Esophagus squamous epithelium (tissue), 4 donors: ENCODE measurements around the gene FLT3LG.

Experiments
- POLR2A ChIP-seq, 4 donors: fragments of 450-650 bp; IDR thresholded peaks; one replicate each; pipeline ENCODE4 v1.6.1; 2017; ENCODE audit warnings: antibody characterized with exemption in 4 of 4, mild to moderate bottlenecking in 4 of 4, moderate library complexity in 3 of 4
- TF ChIP-seq, protein P1 (sequence below), 6 experiments: fragments of 450-650 bp in 4 of 6; fragments of 200-600 bp in 2 of 6; sonication (generic) in 2 of 6; IDR thresholded peaks; one replicate each; pipeline ENCODE4 v1.5.1; 2016 to 2019; ENCODE audit warnings: antibody characterized with exemption in 6 of 6, mild to moderate bottlenecking in 4 of 6, moderate library complexity in 4 of 6

GRCh38 chr19:49520705-49521319 lies 46.8 kb downstream of the FLT3LG start:
- TF ChIP-seq, protein P1, sequence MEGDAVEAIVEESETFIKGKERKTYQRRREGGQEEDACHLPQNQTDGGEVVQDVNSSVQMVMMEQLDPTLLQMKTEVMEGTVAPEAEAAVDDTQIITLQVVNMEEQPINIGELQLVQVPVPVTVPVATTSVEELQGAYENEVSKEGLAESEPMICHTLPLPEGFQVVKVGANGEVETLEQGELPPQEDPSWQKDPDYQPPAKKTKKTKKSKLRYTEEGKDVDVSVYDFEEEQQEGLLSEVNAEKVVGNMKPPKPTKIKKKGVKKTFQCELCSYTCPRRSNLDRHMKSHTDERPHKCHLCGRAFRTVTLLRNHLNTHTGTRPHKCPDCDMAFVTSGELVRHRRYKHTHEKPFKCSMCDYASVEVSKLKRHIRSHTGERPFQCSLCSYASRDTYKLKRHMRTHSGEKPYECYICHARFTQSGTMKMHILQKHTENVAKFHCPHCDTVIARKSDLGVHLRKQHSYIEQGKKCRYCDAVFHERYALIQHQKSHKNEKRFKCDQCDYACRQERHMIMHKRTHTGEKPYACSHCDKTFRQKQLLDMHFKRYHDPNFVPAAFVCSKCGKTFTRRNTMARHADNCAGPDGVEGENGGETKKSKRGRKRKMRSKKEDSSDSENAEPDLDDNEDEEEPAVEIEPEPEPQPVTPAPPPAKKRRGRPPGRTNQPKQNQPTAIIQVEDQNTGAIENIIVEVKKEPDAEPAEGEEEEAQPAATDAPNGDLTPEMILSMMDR (IDR thresholded peaks at IDR 0.05), result no peak
- TF ChIP-seq POLR2A (IDR thresholded peaks at IDR 0.05), result no peak
